ENCODE data around the gene PCYT2.

The PCYT2 gene

GRCh38 chr17:81879121-81879520, 32.1 kb downstream of the PCYT2 start (continued):
- TF ChIP-seq, protein P1, sequence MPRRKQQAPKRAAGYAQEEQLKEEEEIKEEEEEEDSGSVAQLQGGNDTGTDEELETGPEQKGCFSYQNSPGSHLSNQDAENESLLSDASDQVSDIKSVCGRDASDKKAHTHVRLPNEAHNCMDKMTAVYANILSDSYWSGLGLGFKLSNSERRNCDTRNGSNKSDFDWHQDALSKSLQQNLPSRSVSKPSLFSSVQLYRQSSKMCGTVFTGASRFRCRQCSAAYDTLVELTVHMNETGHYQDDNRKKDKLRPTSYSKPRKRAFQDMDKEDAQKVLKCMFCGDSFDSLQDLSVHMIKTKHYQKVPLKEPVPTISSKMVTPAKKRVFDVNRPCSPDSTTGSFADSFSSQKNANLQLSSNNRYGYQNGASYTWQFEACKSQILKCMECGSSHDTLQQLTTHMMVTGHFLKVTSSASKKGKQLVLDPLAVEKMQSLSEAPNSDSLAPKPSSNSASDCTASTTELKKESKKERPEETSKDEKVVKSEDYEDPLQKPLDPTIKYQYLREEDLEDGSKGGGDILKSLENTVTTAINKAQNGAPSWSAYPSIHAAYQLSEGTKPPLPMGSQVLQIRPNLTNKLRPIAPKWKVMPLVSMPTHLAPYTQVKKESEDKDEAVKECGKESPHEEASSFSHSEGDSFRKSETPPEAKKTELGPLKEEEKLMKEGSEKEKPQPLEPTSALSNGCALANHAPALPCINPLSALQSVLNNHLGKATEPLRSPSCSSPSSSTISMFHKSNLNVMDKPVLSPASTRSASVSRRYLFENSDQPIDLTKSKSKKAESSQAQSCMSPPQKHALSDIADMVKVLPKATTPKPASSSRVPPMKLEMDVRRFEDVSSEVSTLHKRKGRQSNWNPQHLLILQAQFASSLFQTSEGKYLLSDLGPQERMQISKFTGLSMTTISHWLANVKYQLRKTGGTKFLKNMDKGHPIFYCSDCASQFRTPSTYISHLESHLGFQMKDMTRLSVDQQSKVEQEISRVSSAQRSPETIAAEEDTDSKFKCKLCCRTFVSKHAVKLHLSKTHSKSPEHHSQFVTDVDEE (CRISPR knock-in tag; IDR thresholded peaks at IDR 0.05) = no peak
- TF ChIP-seq PATZ1 (CRISPR knock-in tag; IDR thresholded peaks at IDR 0.05; ENCODE audit: borderline replicate concordance) = no peak
- no peak for TF ChIP-seq ZNF70 (CRISPR knock-in tag; IDR thresholded peaks at IDR 0.05)

- TF ChIP-seq POU6F1 (CRISPR knock-in tag; IDR thresholded peaks at IDR 0.05; ENCODE audit: borderline replicate concordance, low read depth) (no peak), CSDC2 (CRISPR knock-in tag; IDR thresholded peaks at IDR 0.05) (no peak), GLIS3 (CRISPR knock-in tag; IDR thresholded peaks at IDR 0.05) (no peak), PATZ1 (CRISPR knock-in tag; IDR thresholded peaks at IDR 0.05; ENCODE audit: borderline replicate concordance) (no peak), CREB5 (CRISPR knock-in tag; IDR thresholded peaks at IDR 0.05; ENCODE audit: low read depth) (no peak), TOX (CRISPR knock-in tag; IDR thresholded peaks at IDR 0.05; ENCODE audit: borderline replicate concordance) (no peak)
- no peak for ATAC-seq
Measured at GRCh38 chr17:81878294-81878693, 32.9 kb downstream of the PCYT2 start.

GRCh38 chr17:81877569-81877968, 33.6 kb downstream of the PCYT2 start:
- no peak for TF ChIP-seq TCF4 (CRISPR knock-in tag; IDR thresholded peaks at IDR 0.05; ENCODE audit: borderline replicate concordance)
- no peak for TF ChIP-seq SNAI2 (CRISPR knock-in tag; IDR thresholded peaks at IDR 0.05)
- no peak for TF ChIP-seq ZNF8 (CRISPR knock-in tag; IDR thresholded peaks at IDR 0.05)
- no peak for TF ChIP-seq BACH2 (CRISPR knock-in tag; IDR thresholded peaks at IDR 0.05; ENCODE audit: borderline replicate concordance)
- TF ChIP-seq RARB (CRISPR knock-in tag; IDR thresholded peaks at IDR 0.05) = no peak
- no peak for TF ChIP-seq CSDC2 (CRISPR knock-in tag; IDR thresholded peaks at IDR 0.05)
- ATAC-seq = no peak

DNA sequence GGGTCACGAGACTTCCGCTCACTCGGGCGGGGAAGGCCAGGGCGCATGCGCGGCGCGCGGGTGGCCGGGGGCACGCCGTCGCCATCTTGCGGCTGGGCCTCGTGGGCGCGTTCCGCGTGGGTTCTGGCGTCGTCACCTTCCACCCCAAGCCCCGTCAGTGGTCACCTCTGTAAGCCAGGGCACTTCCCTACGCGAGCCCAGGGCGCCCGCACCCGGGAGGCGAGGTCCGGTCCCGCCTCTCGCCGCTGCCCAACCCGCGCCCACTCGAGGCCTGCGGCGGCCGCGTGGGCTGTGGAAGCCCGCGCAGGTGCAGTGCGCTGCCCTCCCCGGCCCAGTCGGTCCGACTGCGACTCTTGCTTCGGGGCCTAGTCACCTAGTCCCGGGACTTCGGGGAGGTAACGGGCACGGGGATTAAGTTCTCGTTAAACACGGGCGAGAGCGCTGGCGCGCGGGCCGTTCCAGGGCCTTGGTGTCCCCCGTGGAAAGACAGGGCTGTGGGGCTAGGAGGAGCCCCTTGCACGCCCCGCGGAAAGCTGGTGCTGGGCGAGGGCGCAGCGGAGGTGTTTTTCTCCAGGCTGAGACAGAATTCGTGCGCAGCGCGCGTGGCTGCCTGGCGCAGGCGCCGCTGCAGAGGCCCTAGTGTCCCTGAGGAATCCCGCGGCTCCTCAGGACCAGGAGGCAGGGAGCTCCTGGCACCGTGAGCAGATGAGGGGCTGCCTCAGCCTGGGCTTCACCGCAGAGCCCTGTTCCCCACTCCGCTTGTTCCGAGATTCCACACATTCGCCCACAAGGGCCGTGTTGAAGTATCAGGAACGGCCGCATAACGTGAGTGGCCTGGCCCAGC, 39.6 kb downstream of the PCYT2 start:
- peak; percentile 25; the same call in 1 of the 2 replicates for TF ChIP-seq SNAI2 (CRISPR knock-in tag; IDR thresholded peaks at IDR 0.05)
- no peak for TF ChIP-seq RARB (CRISPR knock-in tag; IDR thresholded peaks at IDR 0.05)
- TF ChIP-seq ZFP3 (CRISPR knock-in tag; IDR thresholded peaks at IDR 0.05) = peak; percentile 84
- TF ChIP-seq, protein P1 (CRISPR knock-in tag; IDR thresholded peaks at IDR 0.05) = peak; percentile 92
- TF ChIP-seq ZC3H10 (CRISPR knock-in tag; IDR thresholded peaks at IDR 0.05) = no peak
- TF ChIP-seq OSR1 (CRISPR knock-in tag; IDR thresholded peaks at IDR 0.05) = 0 out of 2 replicates have a peak, but pooled peaks have one; percentile 67
- TF ChIP-seq PATZ1 (CRISPR knock-in tag; IDR thresholded peaks at IDR 0.05; ENCODE audit: borderline replicate concordance) = no peak
- TF ChIP-seq PPARA (CRISPR knock-in tag; IDR thresholded peaks at IDR 0.05; ENCODE audit: borderline replicate concordance) = no peak
- peak; percentile 94 for TF ChIP-seq CSDC2 (CRISPR knock-in tag; IDR thresholded peaks at IDR 0.05)
- peak; percentile 27 for TF ChIP-seq GLIS3 (CRISPR knock-in tag; IDR thresholded peaks at IDR 0.05)
- TF ChIP-seq ESRRG (CRISPR knock-in tag; IDR thresholded peaks at IDR 0.05) = no peak
- TF ChIP-seq ZNF565 (CRISPR knock-in tag; conservative IDR thresholded peaks at IDR 0.05; ENCODE audit: low read depth) = 0 out of 2 replicates have a peak, but pooled peaks have one; percentile 21
- TF ChIP-seq ZFP30 (CRISPR knock-in tag; IDR thresholded peaks at IDR 0.05) = 0 out of 2 replicates have a peak, but pooled peaks have one; percentile 32
- ATAC-seq = peak; percentile 11

Data from SK-N-SH treated with all-trans-retinoic acid at 6 μM for 48 hours (cell line).